ENCODE results near the gene SH3BP5.
"Not testable (repeated sequence)": the region's sequence is repeated elsewhere in the genome, so short reads cannot be mapped to it uniquely, and the experiment has no call there.

Gene SH3BP5, protein sequence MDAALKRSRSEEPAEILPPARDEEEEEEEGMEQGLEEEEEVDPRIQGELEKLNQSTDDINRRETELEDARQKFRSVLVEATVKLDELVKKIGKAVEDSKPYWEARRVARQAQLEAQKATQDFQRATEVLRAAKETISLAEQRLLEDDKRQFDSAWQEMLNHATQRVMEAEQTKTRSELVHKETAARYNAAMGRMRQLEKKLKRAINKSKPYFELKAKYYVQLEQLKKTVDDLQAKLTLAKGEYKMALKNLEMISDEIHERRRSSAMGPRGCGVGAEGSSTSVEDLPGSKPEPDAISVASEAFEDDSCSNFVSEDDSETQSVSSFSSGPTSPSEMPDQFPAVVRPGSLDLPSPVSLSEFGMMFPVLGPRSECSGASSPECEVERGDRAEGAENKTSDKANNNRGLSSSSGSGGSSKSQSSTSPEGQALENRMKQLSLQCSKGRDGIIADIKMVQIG

DNA sequence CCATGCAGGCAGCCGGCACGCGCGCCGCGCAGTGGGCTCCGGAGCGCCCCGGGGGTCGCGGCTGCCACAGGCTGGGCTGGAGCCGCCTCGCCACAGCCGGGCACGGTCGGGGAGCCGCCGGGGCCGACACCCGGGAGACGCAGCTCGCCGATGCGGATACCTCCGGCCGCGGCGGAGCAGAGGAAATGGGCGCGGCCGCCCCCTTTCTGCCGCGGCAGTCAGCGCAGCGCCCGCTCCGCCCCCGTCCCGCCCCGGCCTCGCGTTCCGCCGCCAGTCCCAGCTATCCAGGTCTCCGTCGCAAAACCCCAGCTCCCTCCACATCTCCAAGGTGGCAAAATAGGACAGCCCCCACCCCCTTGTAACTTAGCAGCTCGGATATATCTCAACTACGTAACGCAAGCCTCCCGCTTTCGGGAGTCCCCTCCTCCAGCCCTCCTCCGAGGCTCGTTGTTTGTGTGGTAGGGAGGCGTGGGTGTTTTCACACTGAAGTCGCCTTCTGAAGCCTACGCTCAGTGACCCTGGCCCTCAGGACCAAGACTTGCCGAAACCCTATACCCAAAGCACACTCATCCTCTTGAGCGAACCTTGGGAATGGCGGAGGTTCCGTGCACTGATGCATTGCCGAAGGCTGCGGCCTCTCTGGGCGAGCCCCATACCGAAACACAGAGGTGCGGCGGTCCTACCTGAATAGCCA lies at the start of gene SH3BP5:
TSS of gene SH3BP5 (minus strand) at position 182 of the 694 bp plus-strand sequence. CDS start at position 4, 178 bp downstream.
- DNase-seq, result no peak

DNA sequence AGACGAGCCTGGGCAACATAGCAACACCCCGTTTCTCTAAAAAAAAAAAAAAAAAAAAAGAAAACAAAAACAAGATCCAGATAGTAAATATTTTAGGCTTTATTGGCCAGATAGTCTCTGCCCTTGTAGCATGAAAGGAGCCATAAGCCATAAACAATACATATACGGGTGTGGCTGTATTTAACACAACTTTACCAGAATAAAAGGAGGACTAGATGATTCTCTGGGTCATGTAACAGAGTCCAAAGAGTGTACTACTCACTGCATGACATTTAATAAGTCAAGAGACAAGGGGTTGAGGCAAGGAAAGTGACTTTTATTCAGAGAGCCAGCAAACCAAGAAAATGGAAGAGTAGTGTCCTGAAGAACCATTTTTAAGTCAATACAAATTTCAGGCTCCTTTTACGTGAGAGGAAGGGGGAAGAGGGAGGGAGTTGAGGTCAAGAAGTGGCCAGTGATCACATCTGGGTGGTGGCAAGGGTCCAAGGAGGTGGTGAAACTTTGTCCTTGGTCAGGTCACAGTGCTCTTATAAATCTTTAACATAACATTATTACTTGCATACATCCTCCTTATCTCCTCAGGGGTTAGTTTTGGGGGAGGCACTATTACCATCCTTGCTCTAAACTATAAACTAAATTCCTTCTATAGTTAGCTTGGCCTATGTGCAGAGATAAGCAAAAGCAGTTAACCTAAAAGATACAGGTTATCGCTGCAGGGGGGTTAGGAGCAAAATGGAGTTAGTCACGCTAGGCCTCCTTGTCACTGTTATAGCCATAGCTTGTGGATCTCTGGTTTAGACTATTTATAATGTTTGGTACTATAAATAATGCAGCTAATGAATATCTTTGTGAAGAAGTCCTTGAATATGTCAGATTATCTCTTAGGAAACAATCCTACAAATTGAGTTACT lies 48.8 kb upstream of the SH3BP5 start:
- DNase-seq, result no peak

DNA sequence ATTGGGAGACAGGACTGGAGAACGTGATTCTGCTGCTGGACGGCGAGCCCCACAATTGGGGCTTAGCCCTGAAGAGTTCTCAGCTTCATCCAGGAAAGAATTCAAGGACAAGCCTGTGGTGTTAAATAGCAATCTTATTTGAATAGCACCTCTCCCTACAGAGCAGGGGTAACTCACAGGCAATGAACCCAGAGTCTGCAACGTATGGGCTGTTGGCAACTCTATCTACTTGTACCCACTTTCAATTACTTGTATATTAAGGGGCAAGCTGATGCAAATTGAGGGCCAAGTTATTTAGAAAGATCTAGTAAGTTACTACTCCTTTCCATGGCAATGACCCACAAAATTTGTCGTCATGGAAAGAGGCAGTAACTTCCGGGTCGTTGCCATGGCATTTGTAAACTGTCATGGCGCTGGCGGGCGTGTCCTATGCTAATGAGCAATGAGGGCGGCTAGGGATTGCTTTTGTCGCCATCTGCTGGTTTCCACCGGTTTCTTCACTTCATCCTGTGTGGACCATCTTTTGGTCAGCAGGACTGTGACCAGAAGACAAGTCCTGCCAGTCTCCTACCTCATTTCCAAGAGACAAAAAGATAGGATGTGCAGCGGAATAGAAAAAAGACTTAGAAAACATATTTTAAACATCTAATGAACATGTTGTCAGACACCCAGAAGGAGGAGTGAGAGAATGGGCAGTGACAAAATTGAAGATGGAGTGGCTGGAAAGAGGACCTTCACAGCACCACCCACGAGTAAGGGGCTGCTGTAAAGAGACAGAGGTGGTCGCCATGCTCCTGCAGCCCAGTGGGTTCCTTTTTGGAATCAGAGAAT lies 45.8 kb upstream of the SH3BP5 start:
- peak; percentile 33 for DNase-seq

DNA sequence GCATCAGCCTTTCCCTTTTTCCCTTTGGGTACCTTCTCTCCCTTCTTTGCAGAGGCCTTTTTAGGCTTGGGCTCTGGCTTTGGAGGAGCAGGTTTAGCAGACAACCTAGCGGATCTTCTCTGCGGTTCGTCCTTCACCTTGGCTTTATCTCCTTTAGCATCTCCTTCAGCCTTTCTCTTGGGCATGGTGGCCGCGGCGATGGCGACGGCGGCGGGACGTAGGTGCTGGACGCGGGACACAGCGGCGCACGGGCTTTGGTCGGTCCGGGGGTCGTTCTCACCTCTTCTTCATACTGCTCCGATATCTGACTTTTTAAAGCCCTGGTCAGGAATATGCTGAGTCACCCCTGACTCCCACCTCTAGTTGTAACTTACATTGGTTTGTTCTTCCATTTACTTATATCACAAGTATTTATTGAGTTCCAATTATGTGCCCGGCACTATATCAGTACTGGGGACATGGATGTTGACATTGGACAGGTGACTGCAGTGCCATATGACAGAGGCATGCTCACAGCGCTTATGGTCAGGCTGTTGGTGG lies 43.1 kb upstream of the SH3BP5 start:
- no peak for DNase-seq

DNA sequence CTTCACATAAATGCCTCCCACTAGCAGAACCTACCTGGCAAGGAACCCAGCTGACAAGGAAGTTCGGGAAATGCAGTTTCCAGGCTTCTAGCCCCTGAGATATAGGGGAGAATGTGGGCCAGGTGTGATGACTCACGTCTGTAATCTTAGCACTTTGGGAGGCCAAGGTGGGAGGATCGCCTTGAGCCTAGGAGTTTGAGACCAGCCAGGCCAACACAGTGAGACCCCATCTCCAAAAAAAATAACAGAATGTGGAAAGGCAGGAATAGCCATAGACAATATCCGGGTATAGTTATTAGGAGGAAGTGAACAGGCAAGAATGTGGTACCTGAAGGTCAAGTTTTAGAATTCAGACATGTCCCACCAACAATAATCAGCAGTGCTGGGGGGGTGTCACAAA lies 40.5 kb upstream of the SH3BP5 start:
- no peak for DNase-seq

DNA sequence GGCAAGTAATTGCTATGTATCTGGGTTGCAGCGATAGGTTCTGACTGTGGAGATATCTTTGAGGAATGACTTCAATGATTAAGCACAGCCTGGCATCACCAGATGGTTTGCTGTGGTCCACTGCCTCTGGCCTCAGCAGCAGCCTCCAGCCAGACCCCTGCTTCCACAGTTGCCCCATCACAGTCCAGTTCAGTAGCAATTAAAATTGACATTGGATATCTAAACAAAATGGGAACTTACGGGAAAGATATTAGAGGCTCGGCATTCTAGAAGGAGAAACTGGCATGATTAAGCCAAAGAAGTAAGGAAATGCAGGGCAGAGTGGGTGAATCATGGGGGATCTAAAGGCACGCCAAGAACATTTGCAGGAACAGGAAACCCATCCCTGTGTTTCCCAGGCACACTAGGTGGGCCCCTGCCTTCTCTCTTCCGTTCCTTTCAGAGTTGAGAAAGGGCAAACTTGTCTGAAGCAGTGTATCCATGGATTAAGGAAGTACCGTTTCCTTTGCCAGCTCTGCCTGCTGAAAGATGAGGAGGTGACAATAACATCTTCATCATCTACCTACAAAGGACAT lies 36.3 kb upstream of the SH3BP5 start:
- no peak for DNase-seq

DNA sequence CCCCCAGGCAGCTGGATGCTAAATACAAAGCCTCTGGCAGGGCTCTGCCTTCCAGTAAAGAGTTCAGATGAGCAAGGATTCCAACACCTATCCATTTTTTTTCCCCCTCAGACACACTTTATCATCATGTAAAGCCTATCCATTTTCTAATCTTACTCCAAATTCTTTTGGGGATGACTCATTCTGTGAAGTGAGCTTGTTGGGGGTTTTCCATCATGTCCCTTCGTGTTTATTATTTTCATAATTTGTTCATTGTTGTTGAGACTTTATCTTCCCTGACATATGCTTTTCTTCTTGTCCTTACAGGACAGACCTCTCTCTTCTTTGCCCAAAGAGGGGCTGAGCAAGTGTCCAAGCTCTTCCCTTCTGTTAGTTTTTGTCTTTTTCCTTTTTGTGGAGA lies 34.7 kb upstream of the SH3BP5 start:
- no peak for DNase-seq

DNA sequence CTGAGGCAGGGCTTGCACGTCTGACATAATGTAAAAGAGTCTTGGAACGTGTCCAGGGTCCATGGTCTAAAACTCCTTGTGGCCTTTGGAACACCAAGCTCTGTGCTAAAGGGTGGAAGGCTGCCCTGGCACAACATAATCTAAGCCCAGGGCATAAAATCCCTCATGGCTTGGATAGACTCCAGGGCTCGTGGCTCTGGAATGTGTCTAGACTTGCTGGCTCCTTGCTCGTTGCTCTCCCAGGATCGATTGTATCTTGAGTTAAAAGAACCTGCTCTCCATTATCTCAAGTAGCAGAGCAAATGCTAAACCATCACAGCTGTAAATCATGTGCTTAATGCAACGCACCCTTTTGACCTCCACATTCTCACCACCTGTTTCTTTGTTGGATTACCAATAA lies 31.7 kb upstream of the SH3BP5 start:
- DNase-seq, result not testable (repeated sequence)

DNA sequence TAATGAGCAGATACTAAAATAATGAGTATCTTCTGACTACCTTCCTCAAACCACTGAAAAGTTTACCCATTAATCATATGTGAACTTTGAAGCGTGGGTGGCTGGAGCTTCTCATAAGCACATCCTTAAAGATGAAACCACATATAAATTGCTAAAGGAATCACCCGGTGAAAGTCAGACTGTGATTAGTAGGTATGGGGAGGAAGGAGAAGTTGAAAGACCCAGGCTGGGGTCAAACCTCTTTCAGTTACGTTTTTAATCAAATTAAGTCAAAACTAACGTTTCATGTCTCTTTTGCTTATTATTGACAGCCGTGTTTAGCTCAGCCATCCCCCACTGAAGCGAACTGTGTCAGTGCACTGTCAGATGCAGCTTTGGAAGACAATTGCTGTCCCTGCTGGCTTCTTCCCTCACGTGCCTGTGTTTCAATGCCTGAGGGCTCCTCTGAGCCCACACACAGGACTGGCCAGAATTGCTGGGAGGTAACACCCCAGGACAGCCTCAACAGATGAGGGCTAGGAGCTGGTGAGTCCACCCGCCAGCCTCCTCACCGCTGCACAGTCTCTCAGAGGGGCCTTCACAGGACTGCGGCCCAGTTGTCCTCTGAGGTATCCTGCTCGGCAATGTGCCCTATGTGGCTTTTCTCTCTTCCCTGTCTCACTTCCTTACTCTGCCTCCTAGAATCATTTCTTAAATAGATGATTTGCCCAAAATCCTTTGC lies 29.3 kb upstream of the SH3BP5 start:
- DNase-seq, result no peak

DNA sequence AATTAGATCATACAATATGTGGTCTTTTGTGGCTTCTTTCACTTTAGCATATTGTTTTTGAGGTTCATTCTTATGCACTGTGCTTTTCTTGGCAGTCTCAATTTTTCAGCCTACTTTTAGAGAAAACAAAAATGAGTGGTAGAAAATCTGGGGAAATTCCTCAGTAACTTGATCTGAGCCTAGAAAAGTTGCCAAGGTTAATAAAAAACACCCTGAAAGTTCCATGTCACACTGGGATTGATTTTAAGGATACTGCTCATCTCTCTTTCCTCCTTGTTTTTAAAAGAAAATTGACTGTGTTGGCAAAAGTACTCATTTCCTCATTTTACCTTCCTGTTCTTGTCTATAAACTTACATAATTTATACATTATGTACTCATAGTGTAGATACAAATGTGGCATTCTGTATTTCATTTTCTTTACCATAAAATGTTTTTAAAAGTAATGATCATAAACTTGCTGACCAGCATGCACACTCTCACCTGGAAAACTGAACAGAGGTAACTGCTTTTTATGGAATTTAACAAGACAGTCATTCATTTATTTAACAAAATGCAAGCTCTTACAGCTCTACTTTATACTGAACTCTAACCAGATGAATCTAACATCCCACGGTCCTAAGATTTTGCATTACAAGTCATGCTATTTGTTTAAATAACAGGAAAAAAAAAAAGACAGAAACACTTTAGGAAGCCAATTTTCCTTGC lies 28.6 kb upstream of the SH3BP5 start:
- no peak for DNase-seq

DNA sequence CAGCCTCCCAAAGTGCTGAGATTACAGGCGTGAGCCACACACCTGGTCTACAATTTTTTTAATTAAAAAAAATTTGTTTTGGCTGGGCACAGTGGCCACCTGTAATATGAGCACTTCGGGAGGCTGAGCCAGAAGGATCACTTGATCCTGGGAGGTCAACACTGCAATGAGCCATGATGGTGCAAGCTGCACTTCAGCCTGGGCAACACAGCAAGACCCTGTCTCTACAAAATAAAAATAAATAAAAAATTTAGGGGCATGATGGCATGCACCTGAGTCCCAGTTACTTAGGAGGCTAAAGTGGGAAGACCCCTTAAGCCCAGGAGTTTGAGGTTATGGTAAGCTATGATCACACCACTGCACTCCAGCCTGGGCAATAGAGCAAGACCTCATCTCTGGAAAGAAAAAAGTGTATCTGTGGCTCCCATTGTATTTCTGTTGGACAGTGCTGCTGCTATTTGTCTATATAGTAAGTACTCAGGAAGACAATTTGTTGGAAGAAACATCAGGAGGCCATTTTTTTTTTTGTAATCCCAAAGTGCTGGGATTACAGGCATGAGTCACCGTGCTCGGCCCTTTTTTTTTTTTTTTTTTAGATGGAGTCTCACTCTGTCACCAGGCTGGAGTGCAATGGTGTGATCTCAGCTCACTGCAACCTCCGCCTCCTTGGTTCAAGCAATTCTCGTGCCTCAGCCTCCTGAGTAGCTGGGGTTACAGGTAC lies 27.5 kb upstream of the SH3BP5 start:
- no peak for DNase-seq

DNA sequence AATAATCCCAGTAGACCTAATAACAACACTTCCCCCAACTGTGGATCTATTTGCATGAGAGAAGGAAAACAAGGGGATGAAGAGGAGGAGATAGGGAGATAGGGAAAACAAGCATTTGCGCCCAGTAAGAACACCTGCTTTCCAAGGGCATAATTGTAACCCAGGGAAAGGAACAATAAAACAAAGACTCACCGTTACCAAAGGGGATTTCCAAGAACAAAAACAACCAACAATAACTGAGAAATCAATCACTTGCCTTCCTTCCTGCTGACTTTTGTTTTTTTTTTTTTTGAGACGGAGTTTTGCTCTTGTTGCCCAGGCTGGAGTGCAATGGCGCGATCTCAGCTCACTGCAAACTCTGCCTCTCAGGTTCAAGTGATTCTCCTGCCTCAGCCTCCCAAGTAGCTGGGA lies 24.3 kb upstream of the SH3BP5 start:
- not testable (repeated sequence) for DNase-seq

DNA sequence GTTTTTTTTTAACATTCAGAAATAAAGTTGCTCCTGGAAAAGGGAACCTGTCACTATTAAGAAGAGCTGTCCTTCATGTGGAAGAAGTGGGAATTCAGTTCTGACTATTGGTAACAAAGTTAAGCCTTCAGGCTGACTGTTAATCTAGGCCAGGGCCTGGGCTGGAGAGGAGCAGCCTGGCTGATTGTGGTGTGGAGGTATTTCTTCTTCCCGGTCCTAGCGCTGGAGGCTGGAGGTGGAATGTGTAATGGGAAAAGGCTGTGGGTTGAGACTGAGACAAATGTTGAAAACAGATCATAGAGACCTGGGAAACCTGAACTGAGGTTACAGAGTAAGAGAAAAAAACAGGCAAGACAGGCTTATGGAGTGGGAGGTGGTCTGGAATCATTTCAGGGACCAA lies 23.8 kb upstream of the SH3BP5 start:
- DNase-seq, result no peak

DNA sequence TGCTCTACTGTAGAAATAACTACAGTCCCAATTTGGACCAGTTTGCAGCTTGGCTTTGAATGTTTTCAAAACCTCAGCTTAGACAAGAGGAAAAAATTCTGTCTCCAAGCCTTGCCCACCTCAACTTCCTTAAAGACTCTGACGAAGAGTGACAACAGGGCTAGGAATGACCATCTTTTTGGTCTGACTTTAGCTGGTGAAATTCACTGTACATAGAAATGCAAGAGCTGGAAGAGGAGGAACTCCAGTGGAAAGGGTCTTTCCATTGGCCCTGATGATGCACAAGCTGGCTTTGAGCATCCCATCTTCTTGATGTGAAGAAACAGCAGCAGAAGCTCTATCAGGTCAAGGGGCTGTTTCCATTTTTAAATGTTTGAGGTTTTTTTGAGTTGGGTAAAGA lies 22.7 kb upstream of the SH3BP5 start:
- DNase-seq, result no peak

DNA sequence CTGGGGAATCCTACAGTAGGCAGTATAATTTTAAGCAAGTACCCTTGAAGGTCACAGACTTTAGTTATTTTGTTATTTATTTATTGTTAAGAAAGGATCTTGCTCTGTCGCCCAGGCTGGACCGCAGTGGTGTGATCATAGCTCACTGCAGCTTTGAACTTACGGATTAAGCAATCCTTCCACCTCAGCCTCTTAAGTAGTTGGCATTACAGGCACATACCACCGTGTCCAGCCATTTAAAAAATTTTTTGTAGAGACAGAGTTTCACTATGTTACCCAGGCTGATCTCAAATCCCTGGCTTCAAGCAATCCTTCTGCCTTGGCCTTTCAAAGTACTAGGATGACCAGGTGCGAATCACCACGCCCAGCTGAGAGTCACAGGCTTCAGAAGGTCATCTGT lies 22.1 kb upstream of the SH3BP5 start:
- DNase-seq, result no peak

DNA sequence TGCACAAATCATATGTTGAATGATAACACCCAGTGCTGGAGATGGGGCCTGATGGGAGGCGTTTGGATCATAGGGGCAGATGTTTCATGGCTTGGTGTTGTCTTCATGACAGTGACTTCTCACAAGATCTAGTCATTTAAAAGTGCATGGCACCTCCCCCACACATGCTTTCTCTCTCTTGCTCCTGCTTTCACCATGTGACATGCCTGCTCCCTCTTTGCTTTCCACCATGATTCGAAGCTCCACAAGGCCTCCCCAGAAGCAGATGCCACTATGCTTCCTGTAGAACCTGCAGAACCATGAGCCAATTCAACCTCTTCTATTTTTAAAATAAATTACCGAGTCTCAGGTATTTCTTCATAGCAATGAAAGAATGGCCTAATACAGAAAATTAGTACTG lies 17.8 kb upstream of the SH3BP5 start:
- no peak for DNase-seq

DNA sequence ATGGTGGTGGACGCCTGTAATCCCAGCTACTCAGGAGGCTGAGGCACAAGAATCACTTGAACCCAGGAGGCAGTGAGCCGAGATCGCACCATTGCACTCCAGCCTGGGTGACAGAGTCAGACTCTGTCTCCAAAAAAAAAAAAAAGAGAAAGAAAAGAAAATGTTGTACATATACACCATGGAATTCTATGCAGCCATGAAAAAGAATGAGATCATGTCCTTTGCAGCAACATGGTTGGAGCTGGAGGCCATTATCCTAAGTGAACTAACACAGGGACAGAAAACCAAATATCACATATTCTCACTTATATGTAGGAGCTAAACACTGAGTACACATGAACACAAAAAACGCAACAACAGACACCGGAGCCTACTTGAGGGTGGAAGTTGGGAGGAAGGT lies 17.1 kb upstream of the SH3BP5 start:
- DNase-seq, result not testable (repeated sequence)

DNA sequence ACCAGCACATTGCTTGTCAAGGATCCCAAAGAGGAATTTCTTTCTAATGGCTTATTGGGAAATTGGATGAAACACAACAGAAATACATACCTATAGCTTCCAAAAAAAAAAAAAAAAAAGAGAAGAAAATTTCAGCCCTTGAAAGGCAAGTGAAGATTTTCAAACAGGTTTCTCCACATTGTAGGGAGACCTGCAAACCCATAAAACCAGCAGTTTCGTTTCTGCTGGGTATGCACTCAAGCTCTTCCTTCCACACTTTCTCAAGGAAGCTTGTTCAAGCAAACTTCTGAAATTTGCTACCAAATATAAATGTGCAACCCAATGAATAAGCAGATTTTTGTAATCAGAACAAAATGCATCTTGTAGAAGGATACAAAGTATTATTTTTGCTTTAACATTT lies 15.9 kb upstream of the SH3BP5 start:
- DNase-seq, result no peak

DNA sequence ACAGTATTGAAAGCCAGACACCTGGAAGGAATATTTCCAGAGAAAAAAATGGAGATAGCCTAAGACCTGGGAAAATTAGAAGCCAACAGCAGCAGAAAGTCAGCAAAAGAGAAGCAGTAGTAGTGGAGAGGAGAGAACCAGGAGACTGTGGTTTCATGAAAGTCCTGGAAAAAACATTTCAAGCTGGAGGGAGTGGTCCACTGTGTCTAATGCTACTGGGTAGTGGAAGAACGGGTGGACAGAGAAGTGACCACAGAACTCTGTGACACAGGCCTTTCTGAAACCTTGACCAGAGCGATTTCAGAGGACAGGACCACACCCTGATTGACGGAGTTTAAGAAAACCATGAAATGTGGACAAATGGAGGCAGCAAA lies 15.3 kb upstream of the SH3BP5 start:
- DNase-seq, result no peak

Measured in NCI-H1694 treated with DMSO at 0.1 percent for 48 hours (cell line).